ENCODE measurements around the gene ARID5B.

- no peak for TF ChIP-seq CTCF (conservative IDR thresholded peaks at IDR 0.05 in 1 of 2, IDR thresholded peaks at IDR 0.05 in 1 of 2; ENCODE audit: low read depth in 1 of 2, low read length in 2 of 2)
- no peak for TF ChIP-seq EZH2 (IDR thresholded peaks at IDR 0.05; ENCODE audit: low read length, missing control alignments)
Observed at GRCh38 chr10:62034096-62034640, 132.7 kb downstream of the ARID5B start.

Data from fibroblast of lung (primary cell).